ENCODE measurements around the gene BCL2L13. TPM values are rescaled to one million over a fixed set of nuclear protein-coding genes. Genes with fewer than 3 reads are reported as not detected.

The BCL2L13 gene
- total RNA-seq, 2 donors from 2014 or later: 56.5 to 64.1 TPM

DNA sequence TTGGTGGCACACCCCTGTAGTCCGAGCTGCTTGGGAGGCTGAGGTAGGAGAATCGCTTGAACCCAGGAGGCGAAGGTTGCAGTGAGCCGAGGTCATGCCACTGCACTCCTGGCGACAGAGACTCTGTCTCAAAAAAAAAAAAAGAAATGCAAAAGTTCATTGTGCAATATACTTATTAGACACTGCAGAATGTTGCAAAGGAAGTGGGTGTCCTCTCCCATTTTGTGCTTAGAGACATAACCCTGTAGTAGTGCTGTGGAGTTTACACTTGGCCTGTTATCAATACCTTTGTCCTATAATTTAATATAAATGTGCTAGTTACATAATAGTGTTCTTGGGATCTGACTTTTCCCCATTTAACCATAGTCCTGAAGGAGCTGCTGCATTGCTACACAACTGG lies 9.4 kb downstream of the BCL2L13 start:
- Histone ChIP-seq H3K9me3 (no peaks in the 10 kb centered on the region), H3K4me3 (no peak overlapping the region), H3K27ac (no peak overlapping the region), H3K27me3 (no peaks in the 10 kb centered on the region), H3K36me3 (no peaks in the 10 kb centered on the region), H3K4me1 (no peaks in the 10 kb centered on the region)
- DNase-seq (ENCODE audit: low spot score): no peak
- TF ChIP-seq, protein P1, sequence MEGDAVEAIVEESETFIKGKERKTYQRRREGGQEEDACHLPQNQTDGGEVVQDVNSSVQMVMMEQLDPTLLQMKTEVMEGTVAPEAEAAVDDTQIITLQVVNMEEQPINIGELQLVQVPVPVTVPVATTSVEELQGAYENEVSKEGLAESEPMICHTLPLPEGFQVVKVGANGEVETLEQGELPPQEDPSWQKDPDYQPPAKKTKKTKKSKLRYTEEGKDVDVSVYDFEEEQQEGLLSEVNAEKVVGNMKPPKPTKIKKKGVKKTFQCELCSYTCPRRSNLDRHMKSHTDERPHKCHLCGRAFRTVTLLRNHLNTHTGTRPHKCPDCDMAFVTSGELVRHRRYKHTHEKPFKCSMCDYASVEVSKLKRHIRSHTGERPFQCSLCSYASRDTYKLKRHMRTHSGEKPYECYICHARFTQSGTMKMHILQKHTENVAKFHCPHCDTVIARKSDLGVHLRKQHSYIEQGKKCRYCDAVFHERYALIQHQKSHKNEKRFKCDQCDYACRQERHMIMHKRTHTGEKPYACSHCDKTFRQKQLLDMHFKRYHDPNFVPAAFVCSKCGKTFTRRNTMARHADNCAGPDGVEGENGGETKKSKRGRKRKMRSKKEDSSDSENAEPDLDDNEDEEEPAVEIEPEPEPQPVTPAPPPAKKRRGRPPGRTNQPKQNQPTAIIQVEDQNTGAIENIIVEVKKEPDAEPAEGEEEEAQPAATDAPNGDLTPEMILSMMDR (IDR thresholded peaks at IDR 0.05): no peak

DNA sequence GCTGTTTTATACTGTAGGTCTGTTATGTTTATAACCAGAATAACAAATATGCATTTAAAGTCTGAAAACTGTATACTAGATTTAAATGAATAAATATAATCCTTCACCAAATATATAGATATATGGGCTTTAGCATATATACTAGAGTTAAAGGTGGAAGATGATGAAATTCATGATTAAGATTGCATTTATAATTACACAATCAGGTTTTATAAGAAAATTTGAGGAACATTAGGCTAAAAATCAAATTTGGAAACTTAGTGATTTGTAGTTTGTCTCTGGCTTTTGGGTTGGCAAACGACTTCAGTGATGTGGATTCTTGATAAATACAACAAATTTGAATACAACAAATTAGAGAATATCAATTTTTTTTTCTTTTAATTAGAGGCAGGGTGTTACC lies 10.0 kb downstream of the BCL2L13 start:
- TF ChIP-seq, protein P1 (IDR thresholded peaks at IDR 0.05): no peak
- H3K4me1 ChIP-seq: no peaks in the 10 kb centered on the region
- H3K27me3 ChIP-seq: no peaks in the 10 kb centered on the region
- no peaks in the 10 kb centered on the region for H3K9me3 ChIP-seq
- no peak for DNase-seq (ENCODE audit: low spot score)
- H3K27ac ChIP-seq: no peak overlapping the region
- no peak overlapping the region for H3K4me3 ChIP-seq
- H3K36me3 ChIP-seq: no peaks in the 10 kb centered on the region

DNA sequence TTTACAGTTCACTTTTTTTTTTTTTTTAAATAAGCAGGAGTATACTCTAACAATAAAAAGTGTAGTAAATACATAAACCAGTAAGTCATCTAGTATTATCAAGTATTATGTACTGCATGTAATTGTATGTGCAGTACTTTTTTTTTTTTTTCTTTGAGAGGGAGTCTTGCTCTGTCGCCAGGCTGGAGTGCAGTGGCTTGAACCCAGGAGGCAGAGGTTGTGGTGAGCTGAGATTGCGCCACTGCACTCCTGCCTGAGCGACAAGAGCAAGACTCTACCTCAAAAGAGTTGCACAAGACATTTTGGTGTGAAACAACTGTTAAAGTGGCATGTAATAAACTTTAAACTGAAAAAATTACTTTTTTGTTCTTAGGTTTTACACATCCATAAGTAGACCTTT lies 16.7 kb downstream of the BCL2L13 start:
- Histone ChIP-seq H3K4me1 (no peaks in the 10 kb centered on the region), H3K36me3 (peaks cover 16% of the 10 kb centered on the region), H3K9me3 (no peaks in the 10 kb centered on the region), H3K4me3 (no peak overlapping the region), H3K27ac (no peak overlapping the region), H3K27me3 (no peaks in the 10 kb centered on the region)
- TF ChIP-seq, protein P1 (IDR thresholded peaks at IDR 0.05): no peak
- DNase-seq (ENCODE audit: low spot score): no peak

DNA sequence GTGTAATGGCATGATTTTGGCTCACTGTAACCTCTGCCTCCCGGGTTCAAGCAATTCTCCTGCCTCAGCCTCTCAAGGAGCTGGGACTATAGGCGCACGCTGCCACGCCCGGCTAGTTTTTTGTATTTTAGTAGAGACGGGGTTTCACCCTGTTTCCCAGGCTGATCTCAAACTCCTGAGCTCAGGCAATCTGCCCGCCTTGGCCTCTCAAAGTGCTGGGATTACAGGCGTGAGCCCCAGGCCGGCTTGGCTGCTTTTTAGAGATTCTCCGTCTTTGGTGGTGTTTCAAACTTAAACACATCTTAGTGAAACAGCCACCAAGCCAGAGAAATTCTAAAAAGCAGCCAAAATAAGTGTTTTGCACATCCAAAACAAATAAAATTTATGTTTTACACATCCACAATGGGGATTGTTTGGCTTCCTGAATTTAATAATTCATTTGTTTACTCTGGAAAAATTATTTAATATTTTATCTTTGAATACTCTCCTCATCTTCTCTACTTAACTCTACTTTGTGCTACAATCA lies 18.4 kb downstream of the BCL2L13 start:
- Histone ChIP-seq H3K4me3 (no peak overlapping the region), H3K9me3 (no peaks in the 10 kb centered on the region), H3K27ac (no peak overlapping the region), H3K4me1 (no peaks in the 10 kb centered on the region), H3K36me3 (peaks cover 30% of the 10 kb centered on the region), H3K27me3 (no peaks in the 10 kb centered on the region)
- TF ChIP-seq, protein P1 (IDR thresholded peaks at IDR 0.05): no peak
- DNase-seq (ENCODE audit: low spot score): no peak

DNA sequence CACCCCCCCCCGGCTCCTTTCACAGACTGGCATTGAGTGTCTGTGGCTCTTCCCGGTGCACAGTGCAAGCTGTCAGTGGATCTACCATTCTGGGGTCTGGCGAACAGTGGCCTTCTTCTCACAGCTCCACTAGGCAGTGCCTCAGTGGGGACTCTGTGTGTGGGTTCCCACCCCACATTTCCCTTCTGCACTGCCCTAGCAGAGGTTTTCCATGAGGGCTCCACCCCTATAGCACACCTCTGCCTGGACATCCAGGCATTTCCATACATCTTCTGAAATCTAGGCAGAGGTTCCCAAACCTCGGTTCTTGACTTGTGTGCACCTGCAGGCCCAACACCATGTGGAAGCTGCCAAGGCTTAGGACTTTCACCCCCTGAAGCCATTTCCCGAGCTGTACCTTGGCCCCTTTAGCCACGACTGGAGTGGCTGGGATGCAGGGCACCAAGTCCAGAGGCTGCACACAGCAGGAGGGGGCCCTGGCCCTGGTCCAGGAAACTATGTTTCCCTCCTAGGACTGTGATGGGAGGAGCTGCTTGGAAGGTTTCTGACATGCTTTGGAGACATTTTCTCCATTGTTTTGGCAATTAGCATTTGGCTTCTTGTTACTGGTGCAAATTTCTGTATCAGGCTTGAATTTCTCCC lies 26.0 kb downstream of the BCL2L13 start:
- H3K27ac ChIP-seq: no peak overlapping the region
- no peaks in the 10 kb centered on the region for H3K9me3 ChIP-seq
- H3K36me3 ChIP-seq: peaks cover 45% of the 10 kb centered on the region
- H3K27me3 ChIP-seq: no peaks in the 10 kb centered on the region
- no peak for DNase-seq (ENCODE audit: low spot score)
- no peak overlapping the region for H3K4me3 ChIP-seq
- H3K4me1 ChIP-seq: no peaks in the 10 kb centered on the region
- TF ChIP-seq, protein P1 (IDR thresholded peaks at IDR 0.05): no peak

DNA sequence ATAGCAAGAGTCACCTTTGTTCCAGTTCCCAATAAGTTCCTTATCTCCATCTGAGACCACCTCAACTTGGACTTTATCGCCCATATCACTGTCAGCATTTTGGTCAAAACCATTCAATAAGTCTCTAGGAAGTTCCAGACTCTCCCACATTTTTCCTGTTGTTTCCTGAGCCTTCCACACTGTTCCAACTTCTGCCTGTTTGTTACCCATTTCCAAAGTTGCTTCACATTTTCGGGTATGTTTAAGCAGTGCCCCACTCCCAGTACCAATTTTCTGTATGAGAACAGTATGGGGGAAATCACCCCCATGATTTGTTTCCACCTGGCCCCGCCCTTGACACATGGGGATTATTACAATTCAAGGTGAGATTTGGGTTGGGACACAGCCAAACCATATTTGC lies 26.7 kb downstream of the BCL2L13 start:
- H3K9me3 ChIP-seq: no peaks in the 10 kb centered on the region
- H3K4me3 ChIP-seq: no peak overlapping the region
- H3K36me3 ChIP-seq: peaks cover 37% of the 10 kb centered on the region
- no peak overlapping the region for H3K27ac ChIP-seq
- H3K4me1 ChIP-seq: no peaks in the 10 kb centered on the region
- TF ChIP-seq, protein P1 (IDR thresholded peaks at IDR 0.05): no peak
- no peak for DNase-seq (ENCODE audit: low spot score)
- H3K27me3 ChIP-seq: no peaks in the 10 kb centered on the region

Measured in right atrium auricular region (tissue), 2 donors.